Adrenal gland (tissue), 12 donors: ENCODE measurements around the gene HCFC2. TPM values are rescaled to one million over a fixed set of nuclear protein-coding genes. Genes with fewer than 3 reads are reported as not detected.
A peak's percentile ranks its signal among the peaks of the same experiment; 100 is the strongest.

Experiments
- DNase-seq, 7 donors: peaks; one replicate each; pipeline ENCODE4 v3.0.0-alpha.2; 2019 to 2020
- H3K27ac ChIP-seq, 5 donors: fragments of 200-600 bp; sonication (generic) in 4 of 5; 1 replicate in 3 of 5; 2 replicates in 2 of 5; pipeline versions ENCODE4 v1.5.1 to v1.8.0; 2016 to 2020; ENCODE audit warnings: mild to moderate bottlenecking in 1 of 5
- H3K27me3 ChIP-seq: fragments of 200-600 bp; 2 replicates; pipeline ENCODE4 v1.8.0; 2021
- H3K36me3 ChIP-seq, 2 donors: fragments of 200-600 bp; replicated peaks in 1 of 2; 1 replicate in 1 of 2; 2 replicates in 1 of 2; pipeline versions ENCODE4 v1.5.1 to v1.8.0; 2018 to 2022
- H3K4me1 ChIP-seq, 2 donors: fragments of 200-600 bp; replicated peaks in 1 of 2; 1 replicate in 1 of 2; 2 replicates in 1 of 2; pipeline versions ENCODE4 v1.5.1 to v1.8.0; 2018 to 2021
- H3K4me3 ChIP-seq, 4 donors: fragments of 200-600 bp; sonication (generic) in 3 of 4; one replicate each; pipeline ENCODE4 v1.5.1; 2016 to 2018
- H3K9me3 ChIP-seq, 3 donors: fragments of 200-600 bp; sonication (generic) in 1 of 3; replicated peaks in 1 of 3; 1 replicate in 2 of 3; 2 replicates in 1 of 3; pipeline versions ENCODE4 v1.5.1 to v1.8.0; 2016 to 2021
- CTCF ChIP-seq, 6 experiments: fragments of 450-650 bp in 4 of 6; fragments of 200-600 bp in 2 of 6; sonication (generic) in 1 of 6; IDR thresholded peaks; 1 replicate in 5 of 6; 2 replicates in 1 of 6; pipeline versions ENCODE4 v1.5.1 to v1.8.0; 2016 to 2021; ENCODE audit warnings: antibody characterized with exemption in 6 of 6, mild to moderate bottlenecking in 2 of 6, moderate library complexity in 1 of 6
- POLR2A ChIP-seq, 2 donors: fragments of 450-650 bp; IDR thresholded peaks; one replicate each; pipeline ENCODE4 v1.6.1; 2017; ENCODE audit warnings: antibody characterized with exemption in 2 of 2, mild to moderate bottlenecking in 2 of 2, moderate library complexity in 1 of 2
- WGBS, 4 donors: extraction: QIAGEN DNeasy Blood & Tissue Kit in 2 of 4; methylation state at CpG; one replicate each; pipeline versions ENCODE4 v1.1.5 to v1.1.7; 2013 to 2017; 5-methylcytosine and 5-hydroxymethylcytosine counted together
- intact Hi-C, 2 donors: fragments of 100-400 bp; cut with DNase I; formaldehyde crosslinking; loops; one replicate each; pipeline versions ENCODE4 v1.14.1 to v1.15.0; 2022 to 2023
- polyA plus RNA-seq, 3 donors: library from polyadenylated mRNA; stranded (reverse); fragments of 200-250 nt in 2 of 3; fragments of 350-450 nt in 1 of 3; fragmentation: Illumina TruSeq in 1 of 3; extraction: RNeasy Lipid Tissue Mini Kit (QIAGEN cat#74804) in 1 of 3; gene quantifications; one replicate each; pipeline ENCODE4 v1.2.3, GENCODE V29; 2013 to 2014
- total RNA-seq, 9 donors: library from RNA; depleted of rRNA in 4 of 9; stranded (reverse); fragments of >200 nt in 4 of 9; fragments of 120-200 nt in 1 of 9; fragmentation: NEBNext Ultra II Directional in 1 of 9; extraction: Animal tissue kit (Norgen Biotek cat#: 25700) in 1 of 9; gene quantifications; one replicate each; pipeline versions ENCODE4 v1.1.0 to v1.2.4, GENCODE V29; 2013 to 2023
- donor health status: healthy with polysubstance abuse.
- donor health status: Bipolar disorder and iron deficiency.
- donor health status: DM: yes; HTN: yes; CAD: no.
- donor health status: DM: no; HTN: no; CAD: no.
- donor health status: DM: no; HTN: no; CAD: no.
- donor health status: DM: yes; HTN: yes; CAD: no.

Gene HCFC2
- total and polyA plus RNA-seq, 12 donors, result 8.5 to 35.4 (median 20.5) TPM

- 0 to 1% (median 0%) methylated on average over 9 to 41 of the region's 41 CpGs for WGBS, 4 donors
- Histone ChIP-seq H3K27me3 (no peaks in the 10 kb centered on the region), H3K4me1 (peaks cover 8 to 22% of the 10 kb centered on the region in 2 donors), H3K36me3 (peaks cover 0 to 14% of the 10 kb centered on the region in 2 donors), H3K27ac (peak overlapping the region in 4 of 5 donors; percentile 46 to 84 (median 78)), H3K9me3 (no peaks in the 10 kb centered on the region), H3K4me3 (peak overlapping the region; percentile 70 to 96 (median 82))
- intact Hi-C loops, result no loop called here
- peak; percentile 23 to 59 (median 36) for DNase-seq
- no peak for TF ChIP-seq POLR2A (IDR thresholded peaks at IDR 0.05)
- TF ChIP-seq CTCF (IDR thresholded peaks at IDR 0.05), result no peak
These were observed 604 bp downstream of the HCFC2 start for GRCh38 chr12:104064842-104065427.

DNA sequence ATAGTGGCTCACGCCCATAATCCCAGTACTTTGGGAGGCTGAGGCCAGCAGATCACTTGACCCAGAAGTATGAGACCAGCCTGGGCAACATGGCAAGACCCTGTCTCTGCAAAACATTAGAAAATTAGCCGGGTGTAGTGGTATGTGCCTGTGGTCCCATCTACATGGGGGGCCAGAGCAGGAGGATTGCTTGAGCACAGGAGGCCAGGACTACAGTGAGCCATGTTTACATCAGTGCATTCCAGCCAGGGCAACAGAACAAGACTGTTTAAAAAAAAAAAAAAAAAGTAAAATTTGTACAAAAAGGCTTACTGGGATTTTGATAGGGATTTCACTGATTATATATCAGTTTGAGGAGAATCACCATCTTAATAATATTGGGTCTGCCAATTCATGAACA, 7.8 kb downstream of the HCFC2 start:
- Histone ChIP-seq H3K36me3 (peaks cover 0 to 22% of the 10 kb centered on the region in 2 donors), H3K4me3 (no peak overlapping the region), H3K9me3 (no peaks in the 10 kb centered on the region), H3K27me3 (no peaks in the 10 kb centered on the region), H3K27ac (no peak overlapping the region), H3K4me1 (no peaks in the 10 kb centered on the region)
- TF ChIP-seq CTCF (IDR thresholded peaks at IDR 0.05), result no peak
- no peak for TF ChIP-seq POLR2A (IDR thresholded peaks at IDR 0.05)
- intact Hi-C loops, result no loop called here
- DNase-seq, result no peak
- WGBS, 4 donors, result 95 to 98% (median 97%) methylated on average over 2 of the region's 2 CpGs

- intact Hi-C loops, result no loop called here
- no peak for DNase-seq
- Histone ChIP-seq H3K4me1 (no peaks in the 10 kb centered on the region), H3K4me3 (no peak overlapping the region), H3K27ac (no peak overlapping the region), H3K27me3 (no peaks in the 10 kb centered on the region), H3K9me3 (no peaks in the 10 kb centered on the region), H3K36me3 (peaks cover 0 to 17% of the 10 kb centered on the region in 2 donors)
- TF ChIP-seq POLR2A (IDR thresholded peaks at IDR 0.05), result no peak
- TF ChIP-seq CTCF (IDR thresholded peaks at IDR 0.05), result no peak
- 92 to 97% (median 96%) methylated on average over 1 of the region's 1 CpG for WGBS, 4 donors
These were observed 9.4 kb downstream of the HCFC2 start for GRCh38 chr12:104073699-104074098.

GRCh38 chr12:104079024-104079423, 14.7 kb downstream of the HCFC2 start:
- DNase-seq, result no peak
- WGBS, 4 donors, result 36 to 54% (median 50%) methylated on average over 1 of the region's 1 CpG
- Histone ChIP-seq H3K4me1 (peaks cover 0 to 8% of the 10 kb centered on the region in 2 donors), H3K36me3 (peaks cover 0 to 21% of the 10 kb centered on the region in 2 donors), H3K9me3 (peaks cover 0 to 4% (median 0%) of the 10 kb centered on the region in 3 donors), H3K4me3 (no peak overlapping the region), H3K27ac (no peak overlapping the region), H3K27me3 (no peaks in the 10 kb centered on the region)
- intact Hi-C loops, result no loop called here
- TF ChIP-seq POLR2A (IDR thresholded peaks at IDR 0.05) (no peak), CTCF (IDR thresholded peaks at IDR 0.05) (no peak)
